B cell (primary cell): ENCODE data around the gene ADAMTS13. TPM values are rescaled to one million over a fixed set of nuclear protein-coding genes. Genes with fewer than 3 reads are reported as not detected.

Experiments used
- ATAC-seq: fragments of 200-7000 bp; cut with Tn5 transposase; one replicate; pipeline ENCODE4 v1.10.0; 2021; ENCODE audit warnings: low read depth, mild to moderate bottlenecking, moderate number of reproducible peaks, moderate library complexity
- CTCF ChIA-PET: fragments of 350-600 bp; sonication (Branson Sonifier 250); formaldehyde crosslinking; loops from one replicate; lab custom pipeline; 2021; ENCODE audit warnings: antibody characterized with exemption, inconsistent platforms; lab: Charles Lee
- POLR2A ChIA-PET: fragments of 350-600 bp; sonication (Branson Sonifier 250); formaldehyde crosslinking; loops from one replicate; lab custom pipeline; 2021; ENCODE audit warnings: antibody characterized with exemption; lab: Charles Lee
- DNase-seq: peaks from one replicate; pipeline ENCODE4 v3.0.0; 2013
- H2AFZ ChIP-seq: 2 replicates; pipeline ENCODE4 v1.6.1; 2012; ENCODE audit warnings: mild to moderate bottlenecking, low read depth, low read length; ENCODE audit not compliant: insufficient read depth, poor library complexity, severe bottlenecking
- H3K27ac ChIP-seq, 2 donors: 1 replicate in 1 of 2; 2 replicates in 1 of 2; pipeline ENCODE4 v1.5.1; 2012 to 2013; ENCODE audit warnings: low read length in 2 of 2, mild to moderate bottlenecking in 2 of 2, moderate library complexity in 1 of 2
- H3K27me3 ChIP-seq, 4 experiments: fragments of 200-600 bp in 1 of 4; sonication (generic) in 1 of 4; replicated peaks in 1 of 4; 1 replicate in 2 of 4; 2 replicates in 2 of 4; pipeline versions ENCODE4 v1.6.1 to v1.7.0; 2013 to 2016; ENCODE audit warnings: low read length in 3 of 4, mild to moderate bottlenecking in 2 of 4, mixed read lengths in 1 of 4, moderate library complexity in 1 of 4; ENCODE audit not compliant: insufficient read depth in 4 of 4, control insufficient read depth in 3 of 4; ENCODE audit errors: control extremely low read depth in 1 of 4
- H3K36me3 ChIP-seq, 2 experiments: replicated peaks in 1 of 2; 1 replicate in 1 of 2; 2 replicates in 1 of 2; pipeline versions ENCODE4 v1.6.1 to v1.7.1; 2013; ENCODE audit warnings: low read length in 1 of 2; ENCODE audit not compliant: insufficient read depth in 2 of 2, control insufficient read depth in 1 of 2; ENCODE audit errors: control extremely low read depth in 1 of 2, extremely low read depth in 1 of 2
- H3K4me1 ChIP-seq, 2 donors: fragments of 200-600 bp in 1 of 2; sonication (generic) in 1 of 2; 1 replicate in 1 of 2; 2 replicates in 1 of 2; pipeline versions ENCODE4 v1.5.1 to v1.6.1; 2013 to 2017; ENCODE audit warnings: low read length in 2 of 2; ENCODE audit not compliant: control insufficient read depth in 2 of 2, insufficient read depth in 2 of 2
- H3K4me2 ChIP-seq: replicated peaks from 2 replicates; pipeline ENCODE3; 2012; ENCODE audit warnings: mild to moderate bottlenecking, low read depth, low read length; ENCODE audit not compliant: poor library complexity, severe bottlenecking
- H3K4me3 ChIP-seq, 5 experiments: fragments of 200-600 bp in 1 of 5; sonication (generic) in 1 of 5; 1 replicate in 3 of 5; 2 replicates in 2 of 5; pipeline versions ENCODE4 v1.5.1 to v1.7.0; 2011 to 2016; ENCODE audit warnings: low read length in 4 of 5, mild to moderate bottlenecking in 4 of 5, low read depth in 2 of 5, control low read depth in 1 of 5, moderate library complexity in 1 of 5; ENCODE audit not compliant: insufficient read depth in 1 of 5; ENCODE audit errors: control extremely low read depth in 1 of 5, extremely low read depth in 1 of 5
- H3K79me2 ChIP-seq: fragments of 200-600 bp; sonication (generic); one replicate; pipeline ENCODE4 v1.6.0; 2016; ENCODE audit warnings: low read length; ENCODE audit not compliant: control insufficient read depth, insufficient read depth
- H3K9ac ChIP-seq: fragments of 200-600 bp; sonication (generic); 2 replicates; pipeline ENCODE4 v1.6.1; 2017; ENCODE audit warnings: mild to moderate bottlenecking, low read length, moderate library complexity
- H3K9me3 ChIP-seq, 3 donors: one replicate each; pipeline versions ENCODE4 v1.6.1 to v1.7.1; 2013; ENCODE audit warnings: low read length in 2 of 3; ENCODE audit not compliant: control insufficient read depth in 2 of 3, insufficient read depth in 1 of 3; ENCODE audit errors: control extremely low read depth in 1 of 3
- H4K20me1 ChIP-seq: 2 replicates; pipeline ENCODE4 v1.6.0; 2012; ENCODE audit warnings: mild to moderate bottlenecking, low read length; ENCODE audit not compliant: insufficient read depth, control insufficient read depth, poor library complexity, severe bottlenecking
- H3K27ac Mint-ChIP-seq: one replicate; pipeline ENCODE4 v1.8.0; 2021; ENCODE audit warnings: mixed read lengths
- H3K27me3 Mint-ChIP-seq: one replicate; pipeline ENCODE4 v1.8.0; 2021; ENCODE audit warnings: mixed read lengths
- H3K4me1 Mint-ChIP-seq: one replicate; pipeline ENCODE4 v1.8.0; 2021; ENCODE audit warnings: mixed read lengths
- H3K4me3 Mint-ChIP-seq: one replicate; pipeline ENCODE4 v1.8.0; 2021; ENCODE audit warnings: mixed read lengths
- H3K9me3 Mint-ChIP-seq: one replicate; pipeline ENCODE4 v1.8.0; 2022; ENCODE audit warnings: mixed read lengths; ENCODE audit not compliant: insufficient read depth
- CTCF ChIP-seq: fragments of 200-600 bp; IDR thresholded peaks from one replicate; pipeline ENCODE4 v1.8.0; 2022; ENCODE audit warnings: antibody characterized with exemption, mild to moderate bottlenecking
- EZH2 ChIP-seq: IDR thresholded peaks from 2 replicates; pipeline ENCODE4 v1.6.1; 2012; ENCODE audit warnings: borderline replicate concordance, low read depth, mild to moderate bottlenecking, moderate library complexity, low read length; ENCODE audit not compliant: insufficient read depth, poor library complexity, severe bottlenecking
- WGBS: methylation state at CpG from one replicate; pipeline ENCODE4 v1.1.5; 2013; ENCODE audit warnings: missing lambda C conversion rate; ENCODE audit not compliant: insufficient coverage; 5-methylcytosine and 5-hydroxymethylcytosine counted together
- intact Hi-C: fragments of 100-400 bp; cut with micrococcal nuclease; formaldehyde crosslinking; loops from one replicate; pipeline ENCODE4 v1.10.0; 2022
- polyA plus RNA-seq: library from polyadenylated mRNA; depleted of rRNA; stranded (reverse); fragments of >200 nt; gene quantifications from 2 replicates; pipeline ENCODE4 v1.2.3, GENCODE V29; 2012
- total RNA-seq, 2 donors: library from RNA; stranded (reverse); fragments of 120-200 nt in 1 of 2; gene quantifications; 1 replicate in 1 of 2; 2 replicates in 1 of 2; pipeline versions ENCODE4 v1.2.3 to v1.2.4, GENCODE V29; 2013 to 2022

Gene ADAMTS13
- total and polyA plus RNA-seq, 2 donors (not counting 1 experiment from before 2014, with no cell fraction given), result 2.5 to 5.7 TPM

- Mint-ChIP-seq H3K4me1 (peaks cover 2% of the 10 kb centered on the region), H3K27me3 (peaks cover 15% of the 10 kb centered on the region), H3K4me3 (no peak overlapping the region), H3K9me3 (no peaks in the 10 kb centered on the region), H3K27ac (no peak overlapping the region)
- 81% methylated on average over 6 of the region's 12 CpGs for WGBS
- TF ChIP-seq EZH2 (no peak), CTCF (no peak)
- H3K9me3 ChIP-seq, result no peaks in the 10 kb centered on the region
- peaks cover 2 to 3% of the 10 kb centered on the region in 2 donors for H3K4me1 ChIP-seq
- ChIA-PET CTCF (interaction anchor here (1.0 to 11.0 kb wide), 2 partner anchors 87 to 307 kb away, joined by 4 to 144 read pairs; no protein-coding TSS in a partner anchor), POLR2A (no interaction called here)
- no peaks in the 10 kb centered on the region for H3K79me2 ChIP-seq
- H3K9ac ChIP-seq, result no peak overlapping the region
- no peak overlapping the region for H3K4me2 ChIP-seq
- H3K27me3 ChIP-seq, result peaks cover 0 to 6% (median 0%) of the 10 kb centered on the region in 4 experiments
- H2AFZ ChIP-seq, result no peak overlapping the region
- no peaks in the 10 kb centered on the region for H3K36me3 ChIP-seq
- intact Hi-C loops, result no loop called here
- no peak overlapping the region for H3K27ac ChIP-seq
- H3K4me3 ChIP-seq, result no peak overlapping the region
- DNase-seq (no peak), ATAC-seq (no peak)
- H4K20me1 ChIP-seq, result no peaks in the 10 kb centered on the region
Observed at GRCh38 chr9:133490865-133491655, 68.9 kb downstream of the ADAMTS13 start.

- H2AFZ ChIP-seq, result no peak overlapping the region
- Mint-ChIP-seq H3K9me3 (no peaks in the 10 kb centered on the region), H3K27ac (no peak overlapping the region), H3K27me3 (peaks cover 12% of the 10 kb centered on the region), H3K4me3 (no peak overlapping the region), H3K4me1 (no peaks in the 10 kb centered on the region)
- H3K4me3 ChIP-seq, result no peak overlapping the region
- no peak for DNase-seq
- H3K27me3 ChIP-seq, result peaks cover 0 to 10% (median 0%) of the 10 kb centered on the region in 4 experiments
- H3K4me2 ChIP-seq, result no peak overlapping the region
- POLR2A ChIA-PET, result no interaction called here
- H3K36me3 ChIP-seq, result no peaks in the 10 kb centered on the region
- no peak for TF ChIP-seq EZH2
- TF ChIP-seq CTCF, result no peak
- H3K9ac ChIP-seq, result no peak overlapping the region
- no peaks in the 10 kb centered on the region for H3K79me2 ChIP-seq
- CTCF ChIA-PET, result interaction anchor here (11.0 kb wide), 1 partner anchor 307 kb away, joined by 144 read pairs; no protein-coding TSS in a partner anchor
- peaks cover 0 to 4% (median 0%) of the 10 kb centered on the region in 3 donors for H3K9me3 ChIP-seq
- ATAC-seq, result no peak
- H3K27ac ChIP-seq, result no peak overlapping the region
- WGBS, result 84% methylated on average over 5 of the region's 8 CpGs
- H3K4me1 ChIP-seq, result no peaks in the 10 kb centered on the region
- H4K20me1 ChIP-seq, result no peaks in the 10 kb centered on the region
- intact Hi-C loops, result no loop called here
Observed at GRCh38 chr9:133491656-133491925, 69.4 kb downstream of the ADAMTS13 start.
